Calu3 (cell line): ENCODE data around the gene G3BP1. TPM values are rescaled to one million over a fixed set of nuclear protein-coding genes. Genes with fewer than 3 reads are reported as not detected.
"Not testable (repeated sequence)": the region's sequence is repeated elsewhere in the genome, so short reads cannot be mapped to it uniquely, and the experiment has no call there.

ENCODE experiments used
- Bru-seq: library from RNA; stranded (reverse); fragments of 400-500 nt; gene quantifications from one replicate; lab custom pipeline; 2021; lab: Mats Ljungman, UMichigan
- BruChase-seq, 2 experiments: library from RNA; stranded (reverse); fragments of 400-500 nt; gene quantifications; one replicate each; lab custom pipeline; 2021; lab: Mats Ljungman, UMichigan
- BruUV-seq: library from RNA; stranded (reverse); fragments of 400-500 nt; replicated peaks from 2 replicates; lab custom pipeline; 2021; lab: Mats Ljungman, UMichigan
- CTCF ChIA-PET: fragments of 300-600 bp; sonication (Branson Sonifier 250); formaldehyde crosslinking; loops from one replicate; lab custom pipeline; 2022; ENCODE audit warnings: antibody characterized with exemption; lab: Charles Lee
- DNase-seq: peaks from one replicate; pipeline ENCODE4 v3.0.0; 2022
- H3K27ac Mint-ChIP-seq: one replicate; pipeline ENCODE4 v1.8.0; 2022; ENCODE audit warnings: mixed read lengths; ENCODE audit not compliant: unreplicated experiment
- H3K27me3 Mint-ChIP-seq: one replicate; pipeline ENCODE4 v1.8.0; 2022; ENCODE audit warnings: mixed read lengths; ENCODE audit not compliant: unreplicated experiment
- H3K36me3 Mint-ChIP-seq: one replicate; pipeline ENCODE4 v1.8.0; 2022; ENCODE audit warnings: mild to moderate bottlenecking, moderate library complexity, mixed read lengths; ENCODE audit not compliant: insufficient read depth, unreplicated experiment
- H3K4me1 Mint-ChIP-seq: one replicate; pipeline ENCODE4 v1.8.0; 2022; ENCODE audit warnings: mild to moderate bottlenecking, low read depth, mixed read lengths; ENCODE audit not compliant: unreplicated experiment
- H3K4me3 Mint-ChIP-seq: one replicate; pipeline ENCODE4 v1.8.0; 2022; ENCODE audit warnings: mild to moderate bottlenecking, low read depth, moderate library complexity, mixed read lengths; ENCODE audit not compliant: unreplicated experiment
- H3K9me3 Mint-ChIP-seq: one replicate; pipeline ENCODE4 v1.8.0; 2022; ENCODE audit warnings: low read depth, mixed read lengths; ENCODE audit not compliant: unreplicated experiment
- CTCF ChIP-seq: fragments of 200-600 bp; IDR thresholded peaks from one replicate; pipeline ENCODE4 v1.8.0; 2022; ENCODE audit warnings: antibody characterized with exemption; ENCODE audit not compliant: unreplicated experiment
- intact Hi-C: fragments of 100-400 bp; cut with micrococcal nuclease; formaldehyde crosslinking; loops from one replicate; pipeline ENCODE4 v1.10.0; 2022; ENCODE audit not compliant: unreplicated experiment
- long read RNA-seq: library from polyadenylated mRNA; stranded (forward); transcript quantifications from one replicate; pipeline ENCODE4 v2.0.0, GENCODE V29; 2022
- total RNA-seq: library from RNA; stranded (reverse); gene quantifications from 2 replicates; pipeline ENCODE4 v1.2.3, GENCODE V29; 2022

The G3BP1 gene
- total RNA-seq (356 and 393 TPM in 2 replicates), Bru-seq, nascent RNA (percentile 99 among the genes with signal in this experiment), BruChase-seq, experiment 1, labeled RNA remaining after a 6-hour chase (percentile 99 among the genes with signal in this experiment), BruChase-seq, experiment 2, labeled RNA remaining after a 2-hour chase (percentile 99 among the genes with signal in this experiment)
- long read RNA-seq, full-length matches to known transcripts, result 493 of 623 reads
- long read RNA-seq, partial matches to known transcripts, result 16 of 623 reads
- long read RNA-seq, other reads (novel, unspliced or antisense), result 114 of 623 reads

GRCh38 chr5:151771259-151772028 is at the start of gene G3BP1:
G3BP1 (plus strand) TSS chr5:151771954; CDS start chr5:151786621, 14,667 bp downstream.
- CTCF ChIA-PET, result interaction anchor here (0.6 to 2.6 kb wide), 14 partner anchors 11 to 324 kb away, joined by 3 to 47 read pairs (median 5); partner anchors contain the start of gene SLC36A1
- TF ChIP-seq CTCF, result peak; percentile 32
- intact Hi-C loops, result loop anchor here (1.0 to 10.0 kb wide), 4 partner anchors 26 to 327 kb away; partner anchors contain the start of gene SLC36A1
- peak; percentile 100 for DNase-seq
- BruUV-seq, result no TSS peak
- no peak within 1 kb of the TSS for H3K4me3 Mint-ChIP-seq
- no peaks in the 10 kb centered on the region for H3K27me3 Mint-ChIP-seq
- no peak within 1 kb of the TSS for H3K27ac Mint-ChIP-seq
- peaks cover 15% of the 10 kb centered on the region for H3K4me1 Mint-ChIP-seq
- H3K36me3 Mint-ChIP-seq, result peaks cover 4% of the 10 kb centered on the region
- H3K9me3 Mint-ChIP-seq, result no peaks in the 10 kb centered on the region

- no peak overlapping the region for H3K4me3 Mint-ChIP-seq
- H3K9me3 Mint-ChIP-seq, result no peaks in the 10 kb centered on the region
- no peaks in the 10 kb centered on the region for H3K27me3 Mint-ChIP-seq
- CTCF ChIA-PET, result interaction anchor here (0.5 to 1.4 kb wide), 2 partner anchors 64 to 1527 kb away, joined by 3 to 5 read pairs; no protein-coding TSS in a partner anchor
- no TSS peak for BruUV-seq
- intact Hi-C loops, result no loop called here
- DNase-seq, result no peak
- H3K36me3 Mint-ChIP-seq, result peaks cover 5% of the 10 kb centered on the region
- H3K4me1 Mint-ChIP-seq, result peaks cover 38% of the 10 kb centered on the region
- H3K27ac Mint-ChIP-seq, result no peak overlapping the region
- no peak for TF ChIP-seq CTCF
Measured at GRCh38 chr5:151722546-151722945, 49.2 kb upstream of the G3BP1 start.

GRCh38 chr5:151724360-151724759 is 47.4 kb upstream of the G3BP1 start:
- Mint-ChIP-seq H3K4me1 (peaks cover 36% of the 10 kb centered on the region), H3K9me3 (no peaks in the 10 kb centered on the region), H3K4me3 (no peak overlapping the region), H3K36me3 (peaks cover 7% of the 10 kb centered on the region), H3K27ac (no peak overlapping the region), H3K27me3 (no peaks in the 10 kb centered on the region)
- TF ChIP-seq CTCF, result no peak
- CTCF ChIA-PET, result no interaction called here
- intact Hi-C loops, result no loop called here
- DNase-seq, result no peak
- BruUV-seq, result no TSS peak

GRCh38 chr5:151729597-151729996 is 42.2 kb upstream of the G3BP1 start:
- peak overlapping the region; percentile 65 for H3K27ac Mint-ChIP-seq

More at GRCh38 chr5:151729597-151729996, 42.2 kb upstream of the G3BP1 start:
- peaks cover 25% of the 10 kb centered on the region for H3K4me1 Mint-ChIP-seq
- H3K27me3 Mint-ChIP-seq, BruUV-seq, intact Hi-C loops, H3K9me3 Mint-ChIP-seq, CTCF ChIA-PET, H3K4me3 Mint-ChIP-seq: not testable (repeated sequence)
- peaks cover 25% of the 10 kb centered on the region for H3K36me3 Mint-ChIP-seq
- peak; percentile 60 for DNase-seq
